H1 (cell line): ENCODE data around the gene CSAD. TPM values are rescaled to one million over a fixed set of nuclear protein-coding genes. Genes with fewer than 3 reads are reported as not detected.

Source experiments
- CTCF ChIA-PET: fragments of 300-600 bp; sonication (Branson Sonifier 250); formaldehyde crosslinking; loops from one replicate; lab custom pipeline; 2021; ENCODE audit not compliant: partially characterized antibody; lab: Charles Lee
- POLR2A ChIA-PET: fragments of 300-600 bp; sonication (Branson Sonifier 250); formaldehyde crosslinking; loops from one replicate; lab custom pipeline; 2021; ENCODE audit warnings: inconsistent platforms; ENCODE audit not compliant: partially characterized antibody; lab: Charles Lee
- DNase-seq, 2 experiments: peaks; one replicate each; pipeline versions ENCODE4 v3.0.0 to v3.0.0-alpha.2; 2010 to 2022; ENCODE audit warnings: low spot score in 2 of 2, low read depth in 1 of 2, mixed read lengths in 1 of 2
- FAIRE-seq: peaks from 2 replicates; lab custom pipeline; 2011; peaks lifted over from hg19 to GRCh38; lab: Jason Lieb, UNC
- H2AFZ ChIP-seq: 2 replicates; pipeline ENCODE4 v1.8.1; 2012; ENCODE audit warnings: low read length, inconsistent platforms
- H2AK5ac ChIP-seq: 2 replicates; pipeline ENCODE4 v1.6.1; 2013; ENCODE audit warnings: low read depth, low read length
- H2BK120ac ChIP-seq: replicated peaks from 2 replicates; pipeline ENCODE3; 2013; ENCODE audit warnings: low read depth, low read length, inconsistent platforms
- H2BK12ac ChIP-seq: 2 replicates; pipeline ENCODE4 v1.6.1; 2013; ENCODE audit warnings: low read depth, low read length
- H2BK15ac ChIP-seq: 2 replicates; pipeline ENCODE4 v1.6.1; 2013; ENCODE audit warnings: low read length
- H2BK20ac ChIP-seq: 2 replicates; pipeline ENCODE4 v1.6.1; 2013; ENCODE audit warnings: low read length
- H2BK5ac ChIP-seq: 2 replicates; pipeline ENCODE4 v1.6.1; 2013; ENCODE audit warnings: low read depth, low read length
- H3K14ac ChIP-seq: 2 replicates; pipeline ENCODE4 v1.6.1; 2013; ENCODE audit warnings: inconsistent platforms; ENCODE audit not compliant: insufficient read length
- H3K18ac ChIP-seq: 2 replicates; pipeline ENCODE4 v1.6.1; 2013; ENCODE audit warnings: low read length; ENCODE audit errors: extremely low read depth
- H3K23ac ChIP-seq: 2 replicates; pipeline ENCODE4 v1.6.1; 2013; ENCODE audit warnings: inconsistent platforms; ENCODE audit not compliant: insufficient read length
- H3K23me2 ChIP-seq: 2 replicates; pipeline ENCODE4 v1.6.1; 2013; ENCODE audit warnings: low read depth, low read length
- H3K27ac ChIP-seq: 2 replicates; pipeline ENCODE4 v1.6.1; 2011; ENCODE audit warnings: low read depth, low read length, inconsistent platforms
- H3K27me3 ChIP-seq, 4 experiments: replicated peaks in 1 of 4; 1 replicate in 1 of 4; 2 replicates in 3 of 4; pipeline versions ENCODE4 v1.6.1 to v1.8.1; 2011 to 2013; ENCODE audit warnings: low read length in 3 of 4, mild to moderate bottlenecking in 3 of 4, inconsistent platforms in 2 of 4, mixed read lengths in 2 of 4, moderate library complexity in 1 of 4; ENCODE audit not compliant: control insufficient read depth in 3 of 4, insufficient read depth in 3 of 4; ENCODE audit errors: extremely low read depth in 1 of 4
- H3K36me3 ChIP-seq, 4 experiments: 2 replicates each; pipeline versions ENCODE4 v1.6.1 to v1.8.1; 2011 to 2013; ENCODE audit warnings: mild to moderate bottlenecking in 4 of 4, low read length in 3 of 4, moderate library complexity in 2 of 4, control low read depth in 1 of 4, inconsistent platforms in 1 of 4; ENCODE audit not compliant: insufficient read depth in 4 of 4, control insufficient read depth in 2 of 4
- H3K4ac ChIP-seq: replicated peaks from 2 replicates; pipeline ENCODE3; 2013; ENCODE audit warnings: low read length, low read depth, mixed read lengths, inconsistent platforms; ENCODE audit not compliant: insufficient read length
- H3K4me1 ChIP-seq, 4 experiments: replicated peaks in 1 of 4; 1 replicate in 1 of 4; 2 replicates in 3 of 4; pipeline versions ENCODE4 v1.6.1 to v1.8.1; 2011 to 2013; ENCODE audit warnings: low read length in 3 of 4, inconsistent platforms in 2 of 4, mixed read lengths in 1 of 4; ENCODE audit not compliant: insufficient read depth in 4 of 4, control insufficient read depth in 3 of 4
- H3K4me2 ChIP-seq, 2 experiments: 2 replicates each; pipeline versions ENCODE4 v1.6.1 to v1.8.1; 2011 to 2013; ENCODE audit warnings: low read depth in 2 of 2, low read length in 2 of 2, control low read depth in 1 of 2, inconsistent platforms in 1 of 2, mild to moderate bottlenecking in 1 of 2; ENCODE audit not compliant: insufficient read depth in 1 of 2
- H3K4me3 ChIP-seq, 4 experiments: fragments of 200-600, 300-600 bp in 1 of 4; sonication (generic), shearing (Covaris generic), sonication (Bioruptor Twin) in 1 of 4; 2 replicates each; pipeline versions ENCODE4 v1.5.1 to v1.8.1; 2011 to 2016; ENCODE audit warnings: low read length in 4 of 4, low read depth in 3 of 4, control low read depth in 2 of 4, inconsistent platforms in 2 of 4, mild to moderate bottlenecking in 2 of 4, mixed read lengths in 1 of 4, moderate library complexity in 1 of 4; ENCODE audit not compliant: insufficient read depth in 2 of 4; ENCODE audit errors: extremely low read depth in 1 of 4
- H3K56ac ChIP-seq: replicated peaks from 2 replicates; pipeline ENCODE3; 2013; ENCODE audit warnings: low read depth, mild to moderate bottlenecking, mixed read lengths, low read length, inconsistent platforms; ENCODE audit not compliant: insufficient read length
- H3K79me1 ChIP-seq: 2 replicates; pipeline ENCODE4 v1.6.1; 2013; ENCODE audit warnings: low read depth, low read length, control low read depth
- H3K79me2 ChIP-seq, 2 experiments: 2 replicates each; pipeline versions ENCODE4 v1.6.1 to v1.8.1; 2012 to 2013; ENCODE audit warnings: low read length in 2 of 2, mild to moderate bottlenecking in 2 of 2, inconsistent platforms in 1 of 2; ENCODE audit not compliant: insufficient read depth in 2 of 2, control insufficient read depth in 1 of 2
- H3K9ac ChIP-seq, 4 experiments: replicated peaks in 1 of 4; 1 replicate in 1 of 4; 2 replicates in 3 of 4; pipeline versions ENCODE4 v1.6.1 to v1.8.1; 2011 to 2013; ENCODE audit warnings: low read depth in 3 of 4, low read length in 3 of 4, control low read depth in 2 of 4, mild to moderate bottlenecking in 2 of 4, moderate library complexity in 2 of 4, inconsistent platforms in 1 of 4; ENCODE audit errors: extremely low read depth in 1 of 4
- H3K9me3 ChIP-seq, 2 experiments: 2 replicates each; pipeline versions ENCODE4 v1.6.1 to v1.8.1; 2012 to 2013; ENCODE audit warnings: mild to moderate bottlenecking in 2 of 2, moderate library complexity in 2 of 2, control low read depth in 1 of 2, inconsistent platforms in 1 of 2, low read depth in 1 of 2, low read length in 1 of 2, mixed read lengths in 1 of 2; ENCODE audit not compliant: insufficient read depth in 2 of 2
- H4K20me1 ChIP-seq, 2 experiments: replicated peaks in 1 of 2; 2 replicates each; pipeline versions ENCODE3 to v1.8.1; 2011 to 2013; ENCODE audit warnings: inconsistent platforms in 2 of 2, low read length in 2 of 2, mild to moderate bottlenecking in 1 of 2; ENCODE audit not compliant: insufficient read depth in 2 of 2, control insufficient read depth in 1 of 2
- H4K5ac ChIP-seq: 2 replicates; pipeline ENCODE4 v1.6.1; 2013; ENCODE audit warnings: low read length, low read depth, mixed read lengths, inconsistent platforms; ENCODE audit not compliant: insufficient read length
- H4K8ac ChIP-seq: 2 replicates; pipeline ENCODE4 v1.8.0; 2013; ENCODE audit warnings: mild to moderate bottlenecking, moderate library complexity, low read length, inconsistent platforms; ENCODE audit not compliant: insufficient read depth; ENCODE audit errors: extremely low read depth
- H4K91ac ChIP-seq: replicated peaks from 2 replicates; pipeline ENCODE3; 2013; ENCODE audit warnings: low read length, mixed read lengths, inconsistent platforms; ENCODE audit not compliant: insufficient read length
- CHD1 ChIP-seq: IDR thresholded peaks from 2 replicates; pipeline ENCODE4 v1.6.1; 2012; ENCODE audit warnings: low read depth, low read length, improper control_type of control experiment
- KDM4A ChIP-seq: IDR thresholded peaks from one replicate; pipeline ENCODE4 v1.7.1; 2012; ENCODE audit warnings: low read depth, mild to moderate bottlenecking, moderate library complexity, low read length, inconsistent platforms; ENCODE audit not compliant: severe bottlenecking
- RAD21 ChIP-seq, 2 experiments: IDR thresholded peaks in 1 of 2; conservative IDR thresholded peaks in 1 of 2; 2 replicates each; pipeline ENCODE4 v1.6.1; 2011; ENCODE audit warnings: low read depth in 2 of 2, low read length in 2 of 2, improper control_type of control experiment in 1 of 2, inconsistent platforms in 1 of 2, mild to moderate bottlenecking in 1 of 2, moderate library complexity in 1 of 2
- TAF1 ChIP-seq: IDR thresholded peaks from 2 replicates; pipeline ENCODE4 v1.6.1; 2011; ENCODE audit warnings: mild to moderate bottlenecking, low read depth, low read length
- TAF7 ChIP-seq: optimal IDR thresholded peaks from 2 replicates; pipeline ENCODE3; 2011; ENCODE audit warnings: low read depth, mild to moderate bottlenecking, inconsistent platforms, low read length, moderate library complexity, borderline replicate concordance
- WGBS, 2 experiments: shearing (Covaris generic) in 1 of 2; methylation state at CpG; one replicate each; pipeline versions ENCODE4 v1.1.6 to v1.1.7; 2013 to 2015; ENCODE audit warnings: low lambda C conversion rate in 2 of 2, mixed read lengths in 2 of 2, inconsistent platforms in 1 of 2, low coverage in 1 of 2, missing lambda C conversion rate in 1 of 2; ENCODE audit not compliant: insufficient replicate concordance in 2 of 2, insufficient coverage in 1 of 2, insufficient read length in 1 of 2; ENCODE audit errors: extremely low coverage in 1 of 2, missing lambda C conversion rate in 1 of 2; 5-methylcytosine and 5-hydroxymethylcytosine counted together
- polyA plus RNA-seq, 7 experiments: library from polyadenylated mRNA; depleted of rRNA in 3 of 7; stranded (reverse) in 5 of 7; unstranded in 2 of 7; fragments of >200 nt in 5 of 7; fragments of 200-250 nt in 2 of 7; gene quantifications; 1 replicate in 5 of 7; 2 replicates in 1 of 7; 4 replicates in 1 of 7; pipeline versions ENCODE4 v1.2.1 to v1.2.3, GENCODE V29; 2011 to 2013; ENCODE audit warnings: missing spikeins in 2 of 7, mixed read lengths in 2 of 7
- total RNA-seq: library from RNA; stranded (reverse); fragmentation: NEBNext Ultra II Directional; extraction: Animal tissue kit (Norgen Biotek cat#: 25700); gene quantifications from 2 replicates; pipeline ENCODE4 v1.2.1, GENCODE V29; 2021

Gene CSAD
- total and polyA plus RNA-seq, 2 of the 8 experiments (the other 6 are each of a cell fraction or from before 2014, with no cell fraction given) = 8.8 to 11.3 TPM

DNA sequence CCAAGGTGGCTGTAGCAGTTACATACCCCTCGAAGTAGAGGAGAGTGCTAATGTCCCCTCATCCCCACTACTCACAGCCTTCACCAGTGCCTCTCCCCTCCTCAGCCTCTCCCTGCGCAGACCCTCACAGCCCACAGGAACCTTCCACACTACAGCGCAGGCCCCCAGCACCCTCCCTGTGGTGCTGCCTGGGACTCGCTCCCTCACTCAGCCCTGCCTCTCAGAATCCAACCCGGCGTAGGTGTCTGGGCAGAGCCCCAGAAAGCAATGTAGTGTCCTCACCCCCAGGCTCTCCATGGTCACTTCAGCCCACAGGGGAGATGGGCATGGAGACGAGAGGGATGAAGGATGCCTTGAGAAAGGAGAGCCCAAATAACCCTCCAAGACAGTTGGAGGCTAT lies 11.1 kb downstream of the CSAD start:
- no peak overlapping the region for H3K4ac ChIP-seq
- no peak overlapping the region for H2BK5ac ChIP-seq
- POLR2A ChIA-PET = no interaction called here
- H2BK15ac ChIP-seq = no peak overlapping the region
- H3K4me1 ChIP-seq = peaks cover 0 to 3% (median 2%) of the 10 kb centered on the region in 4 experiments; a peak in 2 of 7 replicates
- no peak overlapping the region for H3K23ac ChIP-seq
- 95% methylated on average over 7 of the region's 7 CpGs; no CpG with 5 or more reads in 1 of the 2 experiments for whole genome bisulfite sequencing, 2 experiments
- DNase-seq = peak in 1 of 2 experiments; percentile 24
- no peak for FAIRE-seq
- no peaks in the 10 kb centered on the region for H3K36me3 ChIP-seq
- H2AK5ac ChIP-seq = no peak overlapping the region
- H3K27me3 ChIP-seq = peaks cover 7 to 35% (median 32%) of the 10 kb centered on the region in 4 experiments
- H3K18ac ChIP-seq = no peak overlapping the region
- no peak overlapping the region for H2BK12ac ChIP-seq
- no peaks in the 10 kb centered on the region for H3K79me2 ChIP-seq
- no peak overlapping the region for H3K4me3 ChIP-seq
- H3K79me1 ChIP-seq = no peaks in the 10 kb centered on the region
- H3K14ac ChIP-seq = no peak overlapping the region
- no peak overlapping the region for H4K5ac ChIP-seq
- no peak overlapping the region for H3K4me2 ChIP-seq
- CTCF ChIA-PET = interaction anchor here (0.9 to 6.2 kb wide), 5 partner anchors 9 to 25 kb away, joined by 3 to 80 read pairs (median 4); no protein-coding TSS in a partner anchor
- H3K9ac ChIP-seq = no peak overlapping the region
- H2AFZ ChIP-seq = no peak overlapping the region
- no peaks in the 10 kb centered on the region for H3K9me3 ChIP-seq
- H3K56ac ChIP-seq = no peak overlapping the region
- H4K8ac ChIP-seq = no peak overlapping the region
- no peak overlapping the region for H2BK20ac ChIP-seq
- no peak overlapping the region for H2BK120ac ChIP-seq
- H4K20me1 ChIP-seq = peaks cover 1 to 6% of the 10 kb centered on the region in 2 experiments
- no peaks in the 10 kb centered on the region for H3K23me2 ChIP-seq
- H3K27ac ChIP-seq = no peak overlapping the region
- no peak overlapping the region for H4K91ac ChIP-seq
- TF ChIP-seq KDM4A (no peak), CHD1 (no peak), RAD21 (IDR thresholded peaks at IDR 0.05 in 1 of 2, conservative IDR thresholded peaks at IDR 0.05 in 1 of 2; ENCODE audit: low read depth in 2 of 2, low read length in 2 of 2) (no peak), TAF7 (no peak), TAF1 (no peak)
